Activated B cell treated with CpG ODN at 0.5 μM for 24 hours (primary cell): ENCODE measurements around the gene IGLL1. TPM values are rescaled to one million over a fixed set of nuclear protein-coding genes. Genes with fewer than 3 reads are reported as not detected.

Source experiments
- ATAC-seq: fragments of 200-7000 bp; cut with Tn5 transposase; one replicate; pipeline ENCODE4 v1.10.0; 2021; ENCODE audit warnings: low read depth, mild to moderate bottlenecking, moderate library complexity
- CTCF ChIA-PET: fragments of 350-600 bp; sonication (Branson Sonifier 250); formaldehyde crosslinking; loops from one replicate; lab custom pipeline; 2021; ENCODE audit warnings: antibody characterized with exemption; lab: Charles Lee
- POLR2A ChIA-PET: fragments of 350-600 bp; sonication (Branson Sonifier 250); formaldehyde crosslinking; loops from one replicate; lab custom pipeline; 2021; ENCODE audit warnings: antibody characterized with exemption; lab: Charles Lee
- DNase-seq: peaks from one replicate; pipeline ENCODE4 v3.0.0; 2022
- H3K27ac Mint-ChIP-seq: one replicate; pipeline ENCODE4 v1.8.0; 2020; ENCODE audit warnings: mixed read lengths
- H3K27me3 Mint-ChIP-seq: one replicate; pipeline ENCODE4 v1.8.0; 2021; ENCODE audit warnings: mixed read lengths
- H3K36me3 Mint-ChIP-seq: one replicate; pipeline ENCODE4 v1.8.0; 2021; ENCODE audit warnings: low read depth, mixed read lengths
- H3K4me1 Mint-ChIP-seq: one replicate; pipeline ENCODE4 v1.8.0; 2021; ENCODE audit warnings: mixed read lengths
- H3K4me3 Mint-ChIP-seq: one replicate; pipeline ENCODE4 v1.8.0; 2020; ENCODE audit warnings: mild to moderate bottlenecking, mixed read lengths
- H3K9me3 Mint-ChIP-seq: one replicate; pipeline ENCODE4 v1.8.0; 2020; ENCODE audit warnings: mixed read lengths
- CTCF ChIP-seq: fragments of 200-600 bp; IDR thresholded peaks from one replicate; pipeline ENCODE4 v1.8.0; 2022; ENCODE audit warnings: antibody characterized with exemption, mild to moderate bottlenecking
- intact Hi-C: fragments of 100-400 bp; cut with micrococcal nuclease; formaldehyde crosslinking; loops from one replicate; pipeline ENCODE4 v1.15.1; 2024
- total RNA-seq: library from RNA; stranded (reverse); gene quantifications from 2 replicates; pipeline ENCODE4 v1.2.3, GENCODE V29; 2022

IGLL1 gene
- total RNA-seq, 1 donor from 2014 or later = not detected

GRCh38 chr22:23591846-23592245 lies 11.8 kb upstream of the IGLL1 start:
- intact Hi-C loops = loop anchor here (1.0 to 5.0 kb wide), 2 partner anchors 51 to 190 kb away; no protein-coding TSS in a partner anchor
- Mint-ChIP-seq H3K9me3 (no peaks in the 10 kb centered on the region), H3K27me3 (peaks cover 2% of the 10 kb centered on the region), H3K36me3 (no peaks in the 10 kb centered on the region), H3K4me1 (no peaks in the 10 kb centered on the region), H3K4me3 (no peak overlapping the region), H3K27ac (no peak overlapping the region)
- no peak for TF ChIP-seq CTCF
- CTCF ChIA-PET = interaction anchor here (0.9 to 2.1 kb wide), 10 partner anchors 9 to 633 kb away, joined by 3 to 9 read pairs (median 4); no protein-coding TSS in a partner anchor
- POLR2A ChIA-PET = no interaction called here
- no peak for DNase-seq
- no peak for ATAC-seq

- intact Hi-C loops = loop anchor here (1.0 to 5.0 kb wide), 2 partner anchors 50 to 189 kb away; no protein-coding TSS in a partner anchor
- H3K27ac Mint-ChIP-seq = no peak overlapping the region
- DNase-seq (peak; percentile 56), ATAC-seq (peak; percentile 69)
- POLR2A ChIA-PET = no interaction called here
- H3K9me3 Mint-ChIP-seq = no peaks in the 10 kb centered on the region
- CTCF ChIA-PET = interaction anchor here (0.9 to 2.1 kb wide), 11 partner anchors 9 to 632 kb away, joined by 3 to 9 read pairs (median 3); no protein-coding TSS in a partner anchor
- H3K36me3 Mint-ChIP-seq = no peaks in the 10 kb centered on the region
- H3K4me1 Mint-ChIP-seq = no peaks in the 10 kb centered on the region
- H3K4me3 Mint-ChIP-seq = no peak overlapping the region
- TF ChIP-seq CTCF = no peak
- H3K27me3 Mint-ChIP-seq = peaks cover 2% of the 10 kb centered on the region
Observed at GRCh38 chr22:23591201-23591791, 11.2 kb upstream of the IGLL1 start.

GRCh38 chr22:23583836-23584235 lies 3.7 kb upstream of the IGLL1 start:
- DNase-seq (no peak), ATAC-seq (peak; percentile 34)
- ChIA-PET POLR2A (no interaction called here), CTCF (no interaction called here)
- no peak for TF ChIP-seq CTCF
- Mint-ChIP-seq H3K27me3 (peaks cover 18% of the 10 kb centered on the region), H3K27ac (no peak overlapping the region), H3K4me3 (no peak overlapping the region), H3K4me1 (peaks cover 24% of the 10 kb centered on the region), H3K36me3 (no peaks in the 10 kb centered on the region), H3K9me3 (no peaks in the 10 kb centered on the region)
- intact Hi-C loops = no loop called here

GRCh38 chr22:23583153-23583552 lies 3.1 kb upstream of the IGLL1 start:
- intact Hi-C loops = no loop called here
- Mint-ChIP-seq H3K36me3 (no peaks in the 10 kb centered on the region), H3K4me3 (no peak overlapping the region), H3K27me3 (peaks cover 21% of the 10 kb centered on the region), H3K27ac (no peak overlapping the region), H3K4me1 (peaks cover 27% of the 10 kb centered on the region), H3K9me3 (no peaks in the 10 kb centered on the region)
- POLR2A ChIA-PET = no interaction called here
- ATAC-seq (no peak), DNase-seq (no peak)
- no peak for TF ChIP-seq CTCF
- CTCF ChIA-PET = interaction anchor here (0.8 kb wide), 1 partner anchor 8 kb away, joined by 3 read pairs; no protein-coding TSS in a partner anchor

- Mint-ChIP-seq H3K36me3 (no peaks in the 10 kb centered on the region), H3K9me3 (no peaks in the 10 kb centered on the region), H3K27me3 (peaks cover 26% of the 10 kb centered on the region), H3K27ac (no peak overlapping the region), H3K4me3 (no peak overlapping the region), H3K4me1 (peaks cover 29% of the 10 kb centered on the region)
- DNase-seq (no peak), ATAC-seq (no peak)
- no peak for TF ChIP-seq CTCF
- ChIA-PET POLR2A (interaction anchor here (0.6 kb wide), 1 partner anchor 12 kb away, joined by 5 read pairs; no protein-coding TSS in a partner anchor), CTCF (no interaction called here)
- intact Hi-C loops = no loop called here
Observed at GRCh38 chr22:23581260-23581650, 1.2 kb upstream of the IGLL1 start.
